Ascending aorta (tissue), 2 donors: ENCODE data around the gene KCNAB1. TPM values are rescaled to one million over a fixed set of nuclear protein-coding genes. Genes with fewer than 3 reads are reported as not detected.

Source experiments
- DNase-seq, 2 donors: peaks; one replicate each; pipeline ENCODE4 v3.0.0-alpha.2; 2019; ENCODE audit warnings: low spot score in 2 of 2
- H3K27ac ChIP-seq, 2 donors: fragments of 200-600 bp; sonication (generic); one replicate each; pipeline ENCODE4 v1.5.1; 2016 to 2017; ENCODE audit warnings: mild to moderate bottlenecking in 1 of 2
- H3K27me3 ChIP-seq: fragments of 200-600 bp; sonication (generic); one replicate; pipeline ENCODE4 v1.5.1; 2017
- H3K36me3 ChIP-seq, 2 donors: fragments of 200-600 bp; sonication (generic); one replicate each; pipeline ENCODE4 v1.5.1; 2016
- H3K4me1 ChIP-seq, 2 donors: fragments of 200-600 bp; sonication (generic); one replicate each; pipeline ENCODE4 v1.5.1; 2016 to 2017; ENCODE audit warnings: mild to moderate bottlenecking in 1 of 2
- H3K4me3 ChIP-seq, 2 donors: fragments of 200-600 bp; sonication (generic); one replicate each; pipeline ENCODE4 v1.5.1; 2016 to 2017; ENCODE audit warnings: mild to moderate bottlenecking in 1 of 2
- H3K9me3 ChIP-seq, 2 donors: fragments of 200-600 bp; sonication (generic); one replicate each; pipeline ENCODE4 v1.5.1; 2016
- CTCF ChIP-seq, 3 experiments: fragments of 200-600 bp in 2 of 3; fragments of 450-650 bp in 1 of 3; sonication (generic) in 2 of 3; IDR thresholded peaks; one replicate each; pipeline ENCODE4 v1.5.1; 2016 to 2019; ENCODE audit warnings: antibody characterized with exemption in 3 of 3, mild to moderate bottlenecking in 1 of 3, moderate library complexity in 1 of 3
- intact Hi-C: fragments of 100-400 bp; cut with DNase I; formaldehyde crosslinking; loops from one replicate; pipeline ENCODE4 v1.15.1; 2023
- total RNA-seq: library from RNA; depleted of rRNA; stranded (reverse); fragments of >200 nt; gene quantifications from one replicate; pipeline ENCODE4 v1.1.0, GENCODE V29; 2016

KCNAB1 gene
- total RNA-seq, 1 donor from 2014 or later, result 15.1 TPM

DNA sequence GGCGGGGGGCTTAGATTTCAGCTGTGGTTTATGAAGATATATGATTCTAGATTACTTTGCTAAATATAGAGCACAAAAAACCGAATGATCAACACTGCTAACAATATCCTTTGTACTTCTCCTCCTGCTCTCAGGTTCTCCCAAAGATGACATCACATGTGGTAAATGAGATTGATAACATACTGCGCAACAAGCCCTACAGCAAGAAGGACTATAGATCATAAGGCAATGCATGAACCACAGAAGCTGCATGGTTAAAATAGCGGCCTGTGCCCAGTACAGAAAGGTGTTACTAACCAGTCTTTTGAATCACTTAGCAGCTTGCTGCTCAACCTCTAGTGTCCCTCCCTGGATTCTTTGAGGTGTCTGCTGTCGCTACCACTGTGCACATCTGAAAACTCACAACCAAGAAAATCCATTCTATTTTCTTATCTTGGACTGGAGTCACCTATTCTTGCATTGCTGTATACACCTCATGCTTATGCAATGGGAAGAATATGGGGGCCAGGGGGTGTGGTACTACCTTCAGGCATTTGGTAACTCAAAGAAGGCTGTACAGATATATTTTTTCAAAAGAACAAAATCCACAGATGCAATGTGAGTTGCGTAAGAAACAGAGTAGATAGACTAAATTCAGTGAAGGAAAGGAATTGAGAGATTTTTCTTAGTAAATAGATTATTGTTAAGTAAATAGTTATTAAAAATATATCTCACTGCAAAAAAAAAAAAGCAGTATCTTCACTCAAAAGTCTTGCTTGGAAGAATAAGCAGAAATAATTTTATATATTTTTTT is 416.3 kb downstream of the KCNAB1 start:
- H3K9me3 ChIP-seq, result no peaks in the 10 kb centered on the region
- intact Hi-C loops, result loop anchor here (1.0 to 5.0 kb wide), 2 partner anchors 19 to 551 kb away; partner anchors contain the start of gene SSR3
- H3K36me3 ChIP-seq, result peaks cover 4 to 30% of the 10 kb centered on the region in 2 donors
- H3K27me3 ChIP-seq, result no peaks in the 10 kb centered on the region
- H3K4me3 ChIP-seq, result no peak overlapping the region
- TF ChIP-seq CTCF (IDR thresholded peaks at IDR 0.05), result no peak
- H3K4me1 ChIP-seq, result peaks cover 0 to 5% of the 10 kb centered on the region in 2 donors
- no peak for DNase-seq
- peak overlapping the region in 1 of 2 donors; percentile 78 for H3K27ac ChIP-seq

DNA sequence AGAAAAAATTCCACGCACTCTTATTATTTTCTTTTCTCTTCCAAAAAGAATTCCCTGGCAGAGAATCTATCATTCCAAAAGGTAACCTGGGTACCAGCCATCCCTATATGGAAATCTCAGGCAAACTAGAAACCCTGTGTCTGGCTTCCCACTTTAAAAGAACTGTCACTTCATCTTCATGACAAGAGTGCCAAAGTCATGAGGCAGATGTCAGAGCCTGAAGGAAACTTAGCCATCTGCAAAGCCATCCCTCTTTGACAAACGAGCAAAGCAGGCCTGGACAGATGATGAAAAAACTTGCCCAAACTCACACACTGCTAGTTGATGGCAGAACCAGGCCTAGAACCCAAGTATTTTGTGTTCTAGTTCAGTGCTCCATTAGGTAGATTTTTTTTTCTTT is 418.7 kb downstream of the KCNAB1 start:
- H3K27ac ChIP-seq, result no peak overlapping the region
- intact Hi-C loops, result loop anchor here (5.0 kb wide), 1 partner anchor 548 kb away; no protein-coding TSS in a partner anchor
- DNase-seq, result no peak
- no peak overlapping the region for H3K4me3 ChIP-seq
- peaks cover 4 to 34% of the 10 kb centered on the region in 2 donors for H3K36me3 ChIP-seq
- TF ChIP-seq CTCF (IDR thresholded peaks at IDR 0.05), result no peak
- H3K27me3 ChIP-seq, result no peaks in the 10 kb centered on the region
- no peaks in the 10 kb centered on the region for H3K9me3 ChIP-seq
- peaks cover 0 to 22% of the 10 kb centered on the region in 2 donors for H3K4me1 ChIP-seq

DNA sequence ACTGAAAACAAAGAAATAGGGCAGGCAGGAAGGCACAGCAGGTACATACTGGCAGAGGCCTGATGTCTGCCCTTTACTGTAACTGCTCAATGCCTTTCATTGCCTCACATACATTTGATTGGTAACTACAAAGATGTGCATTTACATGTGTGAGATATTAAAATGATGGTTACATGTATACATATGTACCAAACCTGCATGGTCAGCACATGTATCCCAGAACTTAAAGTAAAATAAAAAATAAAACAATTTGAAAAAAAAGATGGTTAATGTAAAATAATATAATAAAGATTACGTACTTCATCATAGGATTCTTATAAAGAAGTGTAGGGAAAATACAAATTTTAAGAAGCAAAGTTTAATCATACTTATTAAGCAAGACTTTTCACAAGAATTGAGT is 419.4 kb downstream of the KCNAB1 start:
- Histone ChIP-seq H3K9me3 (no peaks in the 10 kb centered on the region), H3K4me3 (no peak overlapping the region), H3K36me3 (peaks cover 4 to 35% of the 10 kb centered on the region in 2 donors), H3K27ac (no peak overlapping the region), H3K27me3 (no peaks in the 10 kb centered on the region), H3K4me1 (peaks cover 0 to 22% of the 10 kb centered on the region in 2 donors)
- intact Hi-C loops, result loop anchor here (2.0 to 5.0 kb wide), 2 partner anchors 547 to 597 kb away; no protein-coding TSS in a partner anchor
- TF ChIP-seq CTCF (IDR thresholded peaks at IDR 0.05), result no peak
- no peak for DNase-seq

- intact Hi-C loops, result no loop called here
- no peaks in the 10 kb centered on the region for H3K27me3 ChIP-seq
- peak overlapping the region; percentile 41 to 49 for H3K27ac ChIP-seq
- peaks cover 4 to 43% of the 10 kb centered on the region in 2 donors for H3K36me3 ChIP-seq
- no peak overlapping the region for H3K4me3 ChIP-seq
- H3K4me1 ChIP-seq, result peaks cover 0 to 17% of the 10 kb centered on the region in 2 donors
- no peak for DNase-seq
- no peak for TF ChIP-seq CTCF (IDR thresholded peaks at IDR 0.05)
- H3K9me3 ChIP-seq, result no peaks in the 10 kb centered on the region
These were observed 422.0 kb downstream of the KCNAB1 start for GRCh38 chr3:156542101-156543042.

GRCh38 chr3:156543043-156543555 is 422.7 kb downstream of the KCNAB1 start:
- Histone ChIP-seq H3K9me3 (no peaks in the 10 kb centered on the region), H3K36me3 (peaks cover 9 to 47% of the 10 kb centered on the region in 2 donors), H3K4me3 (no peak overlapping the region), H3K27ac (peak overlapping the region; percentile 41 to 49), H3K27me3 (no peaks in the 10 kb centered on the region), H3K4me1 (peaks cover 0 to 19% of the 10 kb centered on the region in 2 donors)
- DNase-seq, result no peak
- intact Hi-C loops, result no loop called here
- no peak for TF ChIP-seq CTCF (IDR thresholded peaks at IDR 0.05)
